ENCODE measurements around the gene MGLL. TPM values are rescaled to one million over a fixed set of nuclear protein-coding genes. Genes with fewer than 3 reads are reported as not detected.

MGLL gene
- total RNA-seq, 6 experiments from 2014 or later, result 128 to 144 (median 129) TPM

DNA sequence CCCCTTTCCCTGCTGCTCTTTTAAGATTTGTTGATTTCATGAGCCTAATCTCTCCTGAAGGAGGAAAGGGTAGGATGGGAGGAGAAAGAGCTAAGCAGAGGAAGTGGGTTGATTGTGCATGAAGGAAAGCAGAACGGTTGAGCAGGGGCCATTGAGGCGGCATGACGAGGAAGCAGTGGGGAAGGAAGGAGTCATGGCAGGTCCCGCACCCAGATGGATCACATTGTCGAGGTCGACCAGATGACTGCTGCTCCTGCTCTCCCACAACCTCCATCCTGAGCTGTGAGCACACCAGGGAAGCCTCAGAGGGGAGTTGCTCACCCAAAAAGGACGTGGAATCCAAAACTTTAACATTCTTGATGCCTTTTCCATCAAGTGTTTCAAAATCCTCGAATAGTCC is 106.8 kb downstream of the MGLL start:
- H3K27ac Mint-ChIP-seq, result no peak overlapping the region
- TF ChIP-seq, protein P1, sequence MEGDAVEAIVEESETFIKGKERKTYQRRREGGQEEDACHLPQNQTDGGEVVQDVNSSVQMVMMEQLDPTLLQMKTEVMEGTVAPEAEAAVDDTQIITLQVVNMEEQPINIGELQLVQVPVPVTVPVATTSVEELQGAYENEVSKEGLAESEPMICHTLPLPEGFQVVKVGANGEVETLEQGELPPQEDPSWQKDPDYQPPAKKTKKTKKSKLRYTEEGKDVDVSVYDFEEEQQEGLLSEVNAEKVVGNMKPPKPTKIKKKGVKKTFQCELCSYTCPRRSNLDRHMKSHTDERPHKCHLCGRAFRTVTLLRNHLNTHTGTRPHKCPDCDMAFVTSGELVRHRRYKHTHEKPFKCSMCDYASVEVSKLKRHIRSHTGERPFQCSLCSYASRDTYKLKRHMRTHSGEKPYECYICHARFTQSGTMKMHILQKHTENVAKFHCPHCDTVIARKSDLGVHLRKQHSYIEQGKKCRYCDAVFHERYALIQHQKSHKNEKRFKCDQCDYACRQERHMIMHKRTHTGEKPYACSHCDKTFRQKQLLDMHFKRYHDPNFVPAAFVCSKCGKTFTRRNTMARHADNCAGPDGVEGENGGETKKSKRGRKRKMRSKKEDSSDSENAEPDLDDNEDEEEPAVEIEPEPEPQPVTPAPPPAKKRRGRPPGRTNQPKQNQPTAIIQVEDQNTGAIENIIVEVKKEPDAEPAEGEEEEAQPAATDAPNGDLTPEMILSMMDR (IDR thresholded peaks at IDR 0.05), result no peak
- H3K27me3 Mint-ChIP-seq (ENCODE audit: insufficient read depth), result no peaks in the 10 kb centered on the region; the same call in 1 of the 2 replicates
- DNase-seq, result no peak
- peaks cover 4% of the 10 kb centered on the region for H3K4me1 Mint-ChIP-seq (ENCODE audit: low read depth)
- H3K4me3 Mint-ChIP-seq, result no peak overlapping the region
- peaks cover 19% of the 10 kb centered on the region; the same call in 1 of the 2 replicates for H3K36me3 Mint-ChIP-seq (ENCODE audit: low read depth)
- H3K9me3 Mint-ChIP-seq, result no peaks in the 10 kb centered on the region

DNA sequence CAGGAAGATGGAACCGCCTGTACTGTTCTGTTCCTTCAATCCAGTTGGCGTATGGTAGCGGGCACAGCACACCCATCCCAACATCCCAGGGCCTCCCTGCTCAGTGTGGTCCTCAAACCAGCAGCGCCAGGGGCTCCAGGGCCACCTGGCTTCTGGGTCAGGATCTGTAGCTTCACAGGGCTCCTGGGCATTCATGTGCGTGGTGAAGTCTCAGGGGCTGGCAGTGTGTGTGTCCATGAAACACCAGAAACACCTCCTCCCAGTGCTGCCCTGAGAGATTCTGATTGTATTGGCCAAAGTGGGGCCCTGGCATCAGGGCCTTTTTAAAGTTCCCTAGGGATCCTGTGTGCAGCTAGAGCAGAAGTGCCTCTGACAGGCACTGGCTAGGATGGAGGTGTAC is 107.4 kb downstream of the MGLL start:
- no peak for DNase-seq
- Mint-ChIP-seq H3K9me3 (no peaks in the 10 kb centered on the region), H3K4me1 (ENCODE audit: low read depth) (peaks cover 11% of the 10 kb centered on the region), H3K4me3 (no peak overlapping the region), H3K27ac (no peak overlapping the region), H3K36me3 (ENCODE audit: low read depth) (peaks cover 16% of the 10 kb centered on the region; the same call in 1 of the 2 replicates), H3K27me3 (ENCODE audit: insufficient read depth) (no peaks in the 10 kb centered on the region; the same call in 1 of the 2 replicates)
- TF ChIP-seq, protein P1 (IDR thresholded peaks at IDR 0.05), result no peak

DNA sequence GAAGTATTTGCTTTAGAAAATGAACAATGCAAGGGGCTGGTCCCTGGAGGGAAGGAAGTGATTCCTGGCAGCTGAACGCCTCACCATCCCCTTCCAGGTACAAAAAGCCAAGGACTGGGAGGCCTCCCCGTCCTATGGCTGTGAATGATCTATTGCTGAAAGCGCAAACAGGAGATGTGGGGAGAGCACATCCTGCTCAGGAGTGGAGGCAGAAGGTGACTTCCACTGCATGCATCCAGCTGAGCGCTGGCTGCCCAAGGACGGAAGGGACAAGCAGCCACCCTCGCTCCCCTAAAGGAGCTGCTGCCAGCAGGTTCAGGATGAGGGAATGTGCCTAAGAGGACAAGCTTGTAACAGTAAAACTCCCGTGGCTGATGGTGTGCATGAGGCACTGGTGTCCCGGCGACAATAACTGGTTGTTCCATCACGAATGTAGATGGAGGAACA is 108.2 kb downstream of the MGLL start:
- no peaks in the 10 kb centered on the region for H3K9me3 Mint-ChIP-seq
- H3K27ac Mint-ChIP-seq, result no peak overlapping the region; the same call in 1 of the 2 replicates

DNA sequence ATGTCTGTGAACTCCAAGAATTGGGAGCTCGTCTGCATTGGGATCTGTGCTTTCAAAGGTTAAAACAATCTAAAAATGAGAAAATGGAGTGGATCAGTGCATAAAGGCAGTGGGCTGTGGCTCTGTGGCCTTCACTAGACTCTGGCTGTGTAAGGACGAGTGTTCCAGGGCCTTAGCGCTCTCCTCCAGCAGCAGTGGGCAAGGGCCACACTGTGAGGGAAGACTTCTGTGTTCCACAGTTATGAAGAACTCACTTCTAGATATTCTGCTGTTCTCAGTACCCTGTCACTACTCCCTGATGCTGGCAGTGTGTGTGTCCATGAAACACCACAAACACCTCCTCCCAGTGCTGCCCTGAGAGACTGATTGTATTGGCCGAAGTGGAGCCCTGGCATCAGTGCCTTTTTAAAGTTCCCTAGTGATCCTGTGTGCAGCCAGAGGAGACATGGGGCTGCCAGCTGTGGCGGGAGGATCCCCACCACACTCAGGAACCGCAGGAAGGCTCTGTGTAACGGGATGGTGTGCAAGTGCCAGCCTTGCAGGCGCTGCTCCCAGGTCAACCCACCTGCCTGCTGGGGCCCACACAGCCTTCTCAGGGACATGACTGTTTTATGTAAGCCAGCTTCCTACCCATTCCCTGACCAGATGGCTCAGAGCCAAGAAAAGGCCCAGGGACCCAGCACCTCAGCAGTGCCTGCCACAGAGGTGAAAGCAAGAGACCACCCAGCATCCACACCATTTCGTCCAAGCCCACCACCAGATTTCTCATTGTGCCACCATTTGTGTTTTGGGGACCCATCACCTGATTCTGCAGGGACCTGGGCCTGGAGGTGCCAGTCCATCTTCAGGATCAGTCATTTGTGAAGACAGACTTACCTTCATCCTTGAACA is 109.2 kb downstream of the MGLL start:
- TF ChIP-seq, protein P1 (IDR thresholded peaks at IDR 0.05), result no peak
- no peak for DNase-seq
- H3K27ac Mint-ChIP-seq, result no peak overlapping the region; the same call in 1 of the 2 replicates
- peaks cover 16% of the 10 kb centered on the region; the same call in 1 of the 2 replicates for H3K36me3 Mint-ChIP-seq (ENCODE audit: low read depth)
- H3K9me3 Mint-ChIP-seq, result no peaks in the 10 kb centered on the region
- H3K4me1 Mint-ChIP-seq (ENCODE audit: low read depth), result peaks cover 18% of the 10 kb centered on the region
- H3K27me3 Mint-ChIP-seq (ENCODE audit: insufficient read depth), result no peaks in the 10 kb centered on the region; the same call in 1 of the 2 replicates
- no peak overlapping the region for H3K4me3 Mint-ChIP-seq

More for the DNA sequence above, 108.2 kb downstream of the MGLL start:
- Mint-ChIP-seq H3K27me3 (ENCODE audit: insufficient read depth) (no peaks in the 10 kb centered on the region; the same call in 1 of the 2 replicates), H3K36me3 (ENCODE audit: low read depth) (peaks cover 16% of the 10 kb centered on the region; the same call in 1 of the 2 replicates), H3K4me1 (ENCODE audit: low read depth) (peaks cover 18% of the 10 kb centered on the region), H3K4me3 (no peak overlapping the region)
- DNase-seq, result no peak
- TF ChIP-seq, protein P1 (IDR thresholded peaks at IDR 0.05), result no peak

DNA sequence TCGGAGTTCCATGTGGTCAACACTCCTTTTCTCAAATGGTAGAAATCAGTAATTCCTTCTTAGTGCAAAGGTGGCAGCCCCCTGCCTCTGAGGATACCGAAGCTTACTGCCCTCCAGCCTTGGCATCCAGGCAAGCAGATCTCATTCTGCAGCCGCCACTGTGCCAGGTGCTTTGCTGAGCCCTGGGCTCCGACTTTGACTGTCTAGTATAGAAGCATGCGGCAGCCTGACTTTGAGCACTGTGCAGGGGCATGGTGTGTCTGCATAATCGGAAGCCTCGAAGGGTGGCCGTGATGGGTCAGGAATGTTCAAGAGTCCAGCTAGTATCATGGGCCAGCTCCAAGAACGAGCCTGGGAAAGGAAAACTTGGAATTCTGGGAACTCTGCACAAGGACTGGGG is 109.9 kb downstream of the MGLL start:
- Mint-ChIP-seq H3K27ac (no peak overlapping the region), H3K4me1 (ENCODE audit: low read depth) (peaks cover 18% of the 10 kb centered on the region)
- DNase-seq, result no peak

More for the DNA sequence above, 109.9 kb downstream of the MGLL start:
- Mint-ChIP-seq H3K9me3 (no peaks in the 10 kb centered on the region), H3K27me3 (ENCODE audit: insufficient read depth) (no peaks in the 10 kb centered on the region; the same call in 1 of the 2 replicates), H3K4me3 (no peak overlapping the region), H3K36me3 (ENCODE audit: low read depth) (peaks cover 16% of the 10 kb centered on the region; the same call in 1 of the 2 replicates)
- TF ChIP-seq, protein P1 (IDR thresholded peaks at IDR 0.05), result no peak

Data from HFFc6 (cell line).